SK-N-SH treated with all-trans-retinoic acid at 6 μM for 48 hours (cell line): ENCODE measurements around the gene NUBP1.

Experiments used
- ARNTL ChIP-seq: fragments of 450-650 bp; formaldehyde crosslinking; IDR thresholded peaks from 2 replicates; pipeline ENCODE4 v1.5.0; 2020; ENCODE audit warnings: low read depth, mild to moderate bottlenecking, moderate library complexity, borderline replicate concordance
- BACH2 ChIP-seq: fragments of 250-450 bp; sonication (Bioruptor Pico); IDR thresholded peaks from 2 replicates; pipeline ENCODE4 v1.9.0; 2021; ENCODE audit warnings: mild to moderate bottlenecking, borderline replicate concordance
- GLIS3 ChIP-seq: fragments of 250-450 bp; sonication (Bioruptor Pico); IDR thresholded peaks from 2 replicates; pipeline ENCODE4 v1.5.0; 2020; ENCODE audit warnings: mild to moderate bottlenecking, moderate library complexity
- RARB ChIP-seq: fragments of 250-450 bp; sonication (Bioruptor Pico); IDR thresholded peaks from 2 replicates; pipeline ENCODE4 v1.8.0; 2021; ENCODE audit warnings: mild to moderate bottlenecking, moderate library complexity
- ZFP30 ChIP-seq: fragments of 450-650 bp; formaldehyde crosslinking; IDR thresholded peaks from 2 replicates; pipeline ENCODE4 v1.5.0; 2022; ENCODE audit warnings: mild to moderate bottlenecking, moderate library complexity
- TF ChIP-seq, protein P1 (sequence below): fragments of 250-450 bp; sonication (Bioruptor Pico); IDR thresholded peaks from 2 replicates; pipeline ENCODE4 v1.5.0; 2020; ENCODE audit warnings: mild to moderate bottlenecking, moderate library complexity

DNA sequence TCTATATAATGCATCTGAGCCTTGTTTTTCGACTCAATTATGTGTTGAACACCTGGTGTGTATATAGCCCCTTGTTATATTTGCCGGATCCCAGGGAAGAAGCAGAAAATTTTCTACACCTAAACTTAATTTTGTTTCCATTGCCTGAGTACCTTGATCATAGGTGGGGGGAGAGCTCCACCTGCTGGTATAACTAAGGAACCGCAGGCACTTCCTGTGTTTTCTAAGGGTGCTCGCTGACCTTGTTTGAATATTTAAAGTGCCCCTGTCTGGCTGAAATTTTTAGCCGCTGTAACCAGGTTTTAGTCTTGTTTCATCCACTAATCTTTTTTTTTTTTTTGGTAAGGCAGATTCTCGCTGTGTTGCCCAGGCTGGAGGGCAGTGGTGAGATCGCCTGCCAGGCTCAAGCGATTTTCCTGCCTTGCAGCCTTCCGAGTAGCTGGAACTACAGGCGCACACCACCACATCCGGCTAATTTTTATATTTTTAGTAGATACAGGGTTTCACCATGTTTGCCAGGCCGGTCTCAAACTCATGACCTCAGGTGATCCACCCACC lies 6.5 kb upstream of the NUBP1 start:
- TF ChIP-seq BACH2 (CRISPR knock-in tag) (no peak), ARNTL (CRISPR knock-in tag) (no peak), RARB (CRISPR knock-in tag) (no peak), ZFP30 (CRISPR knock-in tag) (no peak), GLIS3 (CRISPR knock-in tag) (no peak)
- TF ChIP-seq, protein P1, sequence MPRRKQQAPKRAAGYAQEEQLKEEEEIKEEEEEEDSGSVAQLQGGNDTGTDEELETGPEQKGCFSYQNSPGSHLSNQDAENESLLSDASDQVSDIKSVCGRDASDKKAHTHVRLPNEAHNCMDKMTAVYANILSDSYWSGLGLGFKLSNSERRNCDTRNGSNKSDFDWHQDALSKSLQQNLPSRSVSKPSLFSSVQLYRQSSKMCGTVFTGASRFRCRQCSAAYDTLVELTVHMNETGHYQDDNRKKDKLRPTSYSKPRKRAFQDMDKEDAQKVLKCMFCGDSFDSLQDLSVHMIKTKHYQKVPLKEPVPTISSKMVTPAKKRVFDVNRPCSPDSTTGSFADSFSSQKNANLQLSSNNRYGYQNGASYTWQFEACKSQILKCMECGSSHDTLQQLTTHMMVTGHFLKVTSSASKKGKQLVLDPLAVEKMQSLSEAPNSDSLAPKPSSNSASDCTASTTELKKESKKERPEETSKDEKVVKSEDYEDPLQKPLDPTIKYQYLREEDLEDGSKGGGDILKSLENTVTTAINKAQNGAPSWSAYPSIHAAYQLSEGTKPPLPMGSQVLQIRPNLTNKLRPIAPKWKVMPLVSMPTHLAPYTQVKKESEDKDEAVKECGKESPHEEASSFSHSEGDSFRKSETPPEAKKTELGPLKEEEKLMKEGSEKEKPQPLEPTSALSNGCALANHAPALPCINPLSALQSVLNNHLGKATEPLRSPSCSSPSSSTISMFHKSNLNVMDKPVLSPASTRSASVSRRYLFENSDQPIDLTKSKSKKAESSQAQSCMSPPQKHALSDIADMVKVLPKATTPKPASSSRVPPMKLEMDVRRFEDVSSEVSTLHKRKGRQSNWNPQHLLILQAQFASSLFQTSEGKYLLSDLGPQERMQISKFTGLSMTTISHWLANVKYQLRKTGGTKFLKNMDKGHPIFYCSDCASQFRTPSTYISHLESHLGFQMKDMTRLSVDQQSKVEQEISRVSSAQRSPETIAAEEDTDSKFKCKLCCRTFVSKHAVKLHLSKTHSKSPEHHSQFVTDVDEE (CRISPR knock-in tag) = no peak
